Kidney epithelial cell (primary cell): ENCODE measurements around the gene MAGI1. TPM values are rescaled to one million over a fixed set of nuclear protein-coding genes. Genes with fewer than 3 reads are reported as not detected.
A peak's percentile ranks its signal among the peaks of the same experiment; 100 is the strongest.

ENCODE experiments used
- DNase-seq: peaks from one replicate; pipeline ENCODE4 v3.0.0-alpha.2; 2010; ENCODE audit warnings: low read depth
- H3K27me3 ChIP-seq: 2 replicates; pipeline ENCODE4 v1.6.0; 2011; ENCODE audit warnings: low read length; ENCODE audit not compliant: control insufficient read depth, insufficient read depth
- H3K36me3 ChIP-seq: 2 replicates; pipeline ENCODE4 v1.5.1; 2011; ENCODE audit warnings: low read length; ENCODE audit not compliant: control insufficient read depth, insufficient read depth
- H3K4me3 ChIP-seq: 2 replicates; pipeline ENCODE4 v1.5.1; 2011; ENCODE audit warnings: low read depth, mild to moderate bottlenecking, control low read depth, low read length
- CTCF ChIP-seq: IDR thresholded peaks from 2 replicates; pipeline ENCODE4 v1.5.1; 2011; ENCODE audit warnings: mild to moderate bottlenecking, moderate library complexity, low read length, control low read depth, inconsistent platforms; ENCODE audit not compliant: insufficient read depth, poor library complexity, severe bottlenecking
- total RNA-seq: library from RNA; depleted of rRNA; stranded (reverse); fragments of >200 nt; gene quantifications from 2 replicates; pipeline ENCODE4 v1.2.3, GENCODE V29; 2015

The MAGI1 gene
- total RNA-seq, 1 donor from 2014 or later, result 15.8 TPM

GRCh38 chr3:65927576-65927975, 111.1 kb downstream of the MAGI1 start:
- no peak overlapping the region for H3K4me3 ChIP-seq
- H3K36me3 ChIP-seq, result no peaks in the 10 kb centered on the region
- no peaks in the 10 kb centered on the region for H3K27me3 ChIP-seq
- DNase-seq, result peak; percentile 45
- no peak for TF ChIP-seq CTCF

- H3K27me3 ChIP-seq, result no peaks in the 10 kb centered on the region
- H3K4me3 ChIP-seq, result no peak overlapping the region
- TF ChIP-seq CTCF, result no peak
Observed at GRCh38 chr3:65925254-65925954, 113.3 kb downstream of the MAGI1 start.

GRCh38 chr3:65924762-65925161, 114.0 kb downstream of the MAGI1 start:
- no peaks in the 10 kb centered on the region for H3K36me3 ChIP-seq
- TF ChIP-seq CTCF, result no peak
- H3K27me3 ChIP-seq, result no peaks in the 10 kb centered on the region
- no peak for DNase-seq
- no peak overlapping the region for H3K4me3 ChIP-seq

More at GRCh38 chr3:65925254-65925954, 113.3 kb downstream of the MAGI1 start:
- no peaks in the 10 kb centered on the region for H3K36me3 ChIP-seq
- no peak for DNase-seq

- Histone ChIP-seq H3K36me3 (no peaks in the 10 kb centered on the region), H3K27me3 (no peaks in the 10 kb centered on the region), H3K4me3 (no peak overlapping the region)
- TF ChIP-seq CTCF, result no peak
- no peak for DNase-seq
Observed at GRCh38 chr3:65922441-65922840, 116.3 kb downstream of the MAGI1 start.

- Histone ChIP-seq H3K36me3 (no peaks in the 10 kb centered on the region), H3K4me3 (no peak overlapping the region), H3K27me3 (no peaks in the 10 kb centered on the region)
- TF ChIP-seq CTCF, result no peak
- DNase-seq, result no peak
Observed at GRCh38 chr3:65919826-65920225, 118.9 kb downstream of the MAGI1 start.

- H3K27me3 ChIP-seq, result no peaks in the 10 kb centered on the region
- no peak overlapping the region for H3K4me3 ChIP-seq
- TF ChIP-seq CTCF, result no peak
- no peak for DNase-seq
- H3K36me3 ChIP-seq, result no peaks in the 10 kb centered on the region
Observed at GRCh38 chr3:65915477-65915876, 123.2 kb downstream of the MAGI1 start.
